Ishikawa (cell line): ENCODE data around the gene STOX1.

Experiments
- CEBPB ChIP-seq: IDR thresholded peaks from 2 replicates; pipeline ENCODE4 v1.6.1; 2012
- CREB1 ChIP-seq: IDR thresholded peaks from 2 replicates; pipeline ENCODE4 v1.6.1; 2012; ENCODE audit warnings: low read depth
- EP300 ChIP-seq: IDR thresholded peaks from 2 replicates; pipeline ENCODE4 v1.6.1; 2012; ENCODE audit warnings: borderline replicate concordance
- FOXM1 ChIP-seq: IDR thresholded peaks from 2 replicates; pipeline ENCODE4 v1.6.1; 2012; ENCODE audit warnings: low read depth, borderline replicate concordance
- MAX ChIP-seq: IDR thresholded peaks from 2 replicates; pipeline ENCODE4 v1.6.1; 2012
- NFIC ChIP-seq: IDR thresholded peaks from 2 replicates; pipeline ENCODE4 v1.6.1; 2012
- RAD21 ChIP-seq: IDR thresholded peaks from 2 replicates; pipeline ENCODE4 v1.6.1; 2012; ENCODE audit warnings: low read depth
- TAF1 ChIP-seq: IDR thresholded peaks from 2 replicates; pipeline ENCODE4 v1.6.1; 2012; ENCODE audit warnings: low read depth, mild to moderate bottlenecking
- TCF12 ChIP-seq: IDR thresholded peaks from 2 replicates; pipeline ENCODE4 v1.6.1; 2012; ENCODE audit warnings: low read depth
- TEAD4 ChIP-seq: IDR thresholded peaks from 2 replicates; pipeline ENCODE4 v1.6.1; 2012
- USF1 ChIP-seq: IDR thresholded peaks from 2 replicates; pipeline ENCODE4 v1.6.1; 2012
- YY1 ChIP-seq: IDR thresholded peaks from 2 replicates; pipeline ENCODE4 v1.6.1; 2012; ENCODE audit warnings: low read depth
- ZBTB7A ChIP-seq: IDR thresholded peaks from 2 replicates; pipeline ENCODE4 v1.6.1; 2012; ENCODE audit warnings: low read depth
- TF ChIP-seq, protein P1 (sequence below): IDR thresholded peaks from 2 replicates; pipeline ENCODE4 v1.6.1; 2012; ENCODE audit warnings: low read depth, mild to moderate bottlenecking

Gene STOX1

GRCh38 chr10:68848281-68848680 is 20.9 kb downstream of the STOX1 start:
- TF ChIP-seq EP300 (no peak), FOXM1 (no peak), TCF12 (no peak), TEAD4 (no peak)

DNA sequence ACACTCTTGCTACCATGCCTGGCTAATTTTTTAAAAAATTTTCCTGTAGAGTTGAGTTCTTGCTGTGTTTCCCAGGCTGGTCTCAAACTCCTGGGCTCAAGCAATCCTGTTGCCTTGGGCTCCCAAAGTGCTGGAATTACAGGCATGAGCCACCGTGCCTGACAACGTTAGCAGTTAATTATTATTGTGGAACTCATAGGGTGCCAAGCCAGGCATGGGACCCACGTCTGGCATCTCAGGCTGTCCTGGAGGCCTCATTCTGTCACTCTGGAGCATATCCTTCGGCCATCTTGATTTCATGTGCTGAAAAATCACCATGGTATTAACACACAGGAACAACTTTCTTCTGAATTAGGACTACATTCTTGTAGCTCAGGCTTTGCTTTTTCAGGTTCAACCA is 21.5 kb downstream of the STOX1 start:
- no peak for TF ChIP-seq NFIC
- no peak for TF ChIP-seq RAD21
- no peak for TF ChIP-seq CEBPB
- TF ChIP-seq CREB1: no peak
- no peak for TF ChIP-seq TCF12
- TF ChIP-seq, protein P1, sequence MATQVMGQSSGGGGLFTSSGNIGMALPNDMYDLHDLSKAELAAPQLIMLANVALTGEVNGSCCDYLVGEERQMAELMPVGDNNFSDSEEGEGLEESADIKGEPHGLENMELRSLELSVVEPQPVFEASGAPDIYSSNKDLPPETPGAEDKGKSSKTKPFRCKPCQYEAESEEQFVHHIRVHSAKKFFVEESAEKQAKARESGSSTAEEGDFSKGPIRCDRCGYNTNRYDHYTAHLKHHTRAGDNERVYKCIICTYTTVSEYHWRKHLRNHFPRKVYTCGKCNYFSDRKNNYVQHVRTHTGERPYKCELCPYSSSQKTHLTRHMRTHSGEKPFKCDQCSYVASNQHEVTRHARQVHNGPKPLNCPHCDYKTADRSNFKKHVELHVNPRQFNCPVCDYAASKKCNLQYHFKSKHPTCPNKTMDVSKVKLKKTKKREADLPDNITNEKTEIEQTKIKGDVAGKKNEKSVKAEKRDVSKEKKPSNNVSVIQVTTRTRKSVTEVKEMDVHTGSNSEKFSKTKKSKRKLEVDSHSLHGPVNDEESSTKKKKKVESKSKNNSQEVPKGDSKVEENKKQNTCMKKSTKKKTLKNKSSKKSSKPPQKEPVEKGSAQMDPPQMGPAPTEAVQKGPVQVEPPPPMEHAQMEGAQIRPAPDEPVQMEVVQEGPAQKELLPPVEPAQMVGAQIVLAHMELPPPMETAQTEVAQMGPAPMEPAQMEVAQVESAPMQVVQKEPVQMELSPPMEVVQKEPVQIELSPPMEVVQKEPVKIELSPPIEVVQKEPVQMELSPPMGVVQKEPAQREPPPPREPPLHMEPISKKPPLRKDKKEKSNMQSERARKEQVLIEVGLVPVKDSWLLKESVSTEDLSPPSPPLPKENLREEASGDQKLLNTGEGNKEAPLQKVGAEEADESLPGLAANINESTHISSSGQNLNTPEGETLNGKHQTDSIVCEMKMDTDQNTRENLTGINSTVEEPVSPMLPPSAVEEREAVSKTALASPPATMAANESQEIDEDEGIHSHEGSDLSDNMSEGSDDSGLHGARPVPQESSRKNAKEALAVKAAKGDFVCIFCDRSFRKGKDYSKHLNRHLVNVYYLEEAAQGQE: no peak
- TF ChIP-seq ZBTB7A: no peak
- TF ChIP-seq TAF1: no peak
- TF ChIP-seq EP300: no peak
- no peak for TF ChIP-seq USF1
- no peak for TF ChIP-seq YY1

DNA sequence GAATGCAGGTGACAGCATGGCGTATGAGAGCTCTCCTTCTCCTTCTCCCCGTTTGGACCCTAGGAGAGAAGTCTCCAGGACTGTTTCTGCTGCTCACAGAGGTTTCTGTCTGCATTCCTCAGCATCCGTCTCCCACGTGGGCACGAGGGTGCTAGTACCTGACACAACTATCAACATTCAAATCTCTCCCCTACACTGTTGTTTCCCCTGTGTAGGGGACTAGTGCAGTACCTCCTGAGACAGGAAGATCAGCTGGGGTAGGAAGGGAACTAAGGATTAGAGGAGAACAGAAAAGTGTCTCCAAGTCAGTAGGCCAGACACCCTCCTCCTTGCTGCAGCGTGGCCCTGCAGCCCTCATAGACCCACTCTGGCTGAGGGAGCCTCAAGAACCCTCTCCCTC is 29.0 kb downstream of the STOX1 start:
- TF ChIP-seq RAD21 (no peak), EP300 (no peak), TCF12 (no peak), MAX (no peak), ZBTB7A (no peak), FOXM1 (no peak), YY1 (no peak), TAF1 (no peak), CREB1 (no peak)

- TF ChIP-seq TEAD4: no peak
- TF ChIP-seq, protein P1: no peak
- no peak for TF ChIP-seq TCF12
- TF ChIP-seq USF1: no peak
Observed at GRCh38 chr10:68857005-68857404, 29.7 kb downstream of the STOX1 start.

DNA sequence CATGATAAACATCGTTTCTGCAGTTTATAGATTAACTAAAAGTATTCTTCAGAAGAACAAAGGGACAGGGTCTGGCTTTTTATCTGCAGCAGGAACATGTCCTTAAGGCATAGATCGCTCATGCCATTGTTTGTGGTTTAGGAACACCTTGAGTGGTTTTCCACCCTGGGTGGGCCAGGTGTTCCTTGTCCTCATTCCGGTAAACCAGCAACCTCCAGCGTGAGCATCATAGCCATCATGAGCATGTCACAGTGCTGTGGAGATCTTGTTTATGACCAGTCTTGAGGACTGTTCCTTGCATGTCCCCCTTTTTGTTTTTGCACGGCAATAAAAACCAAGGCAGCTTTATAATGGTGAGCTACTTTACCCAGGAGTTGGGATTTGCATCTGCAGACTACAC is 33.9 kb downstream of the STOX1 start:
- TF ChIP-seq YY1: no peak
- TF ChIP-seq USF1: peak; percentile 15; the same call in 1 of the 2 replicates
- no peak for TF ChIP-seq TEAD4

DNA sequence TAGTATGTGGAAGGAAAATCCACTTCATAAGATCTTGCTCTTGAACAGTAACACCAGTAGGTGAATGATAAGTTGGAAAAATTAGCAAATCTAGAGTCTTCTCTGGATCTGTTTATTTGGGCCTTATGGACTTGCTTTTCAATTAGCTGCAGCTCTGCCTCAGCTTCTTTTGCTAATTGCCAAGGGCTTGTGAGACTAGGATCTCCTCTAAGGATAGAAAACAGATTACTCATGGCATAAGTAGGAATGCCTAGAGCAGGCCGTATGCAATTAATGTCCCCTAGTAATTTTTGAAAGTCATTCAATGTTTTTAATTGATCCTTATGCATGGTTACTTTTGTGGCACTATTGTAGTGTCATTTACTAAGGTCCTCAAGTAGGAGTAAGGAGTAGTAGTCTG is 37.3 kb downstream of the STOX1 start:
- no peak for TF ChIP-seq EP300
- TF ChIP-seq YY1: no peak
- TF ChIP-seq FOXM1: no peak

DNA sequence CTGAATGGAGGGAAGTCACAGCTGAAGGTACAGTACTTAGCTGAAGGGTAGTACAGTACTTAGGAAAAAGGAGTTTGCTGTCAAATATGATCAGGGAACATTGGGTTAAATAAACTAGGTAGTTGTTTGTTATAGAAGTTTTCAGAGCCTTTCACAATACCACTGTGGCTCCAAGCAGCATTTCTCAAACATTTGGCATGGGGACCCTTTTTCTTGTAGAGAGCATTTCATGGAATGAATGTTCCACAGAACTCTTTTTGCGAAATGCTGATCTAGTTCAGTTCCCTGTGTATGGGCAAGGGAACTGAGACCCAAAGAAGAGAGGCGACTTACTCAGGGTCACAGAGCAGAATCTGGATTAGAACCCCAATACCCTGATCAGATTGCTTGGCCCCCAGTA is 42.3 kb downstream of the STOX1 start:
- no peak for TF ChIP-seq YY1

- TF ChIP-seq CREB1 (no peak), CEBPB (no peak), USF1 (no peak)
Observed at GRCh38 chr10:68870061-68870460, 42.7 kb downstream of the STOX1 start.
